C1 segment of cervical spinal cord (tissue), 14 donors: Measurements from ENCODE around the gene FAM228B.
"Not testable (repeated sequence)": the region's sequence is repeated elsewhere in the genome, so short reads cannot be mapped to it uniquely, and the experiment has no call there.

Source experiments
- DNase-seq, 14 donors: peaks; one replicate each; lab custom pipeline; 2025; lab: John Stamatoyannopoulos, UW

FAM228B gene

GRCh38 chr2:24158131-24158530 lies 34.9 kb downstream of the FAM228B start:
- no peak for DNase-seq

- no peak for DNase-seq
These were observed 36.4 kb downstream of the FAM228B start for GRCh38 chr2:24159708-24160107.

GRCh38 chr2:24160761-24161160 lies 37.5 kb downstream of the FAM228B start:
- no peak for DNase-seq

- DNase-seq: no peak
These were observed 39.2 kb downstream of the FAM228B start for GRCh38 chr2:24162494-24162893.

- no peak for DNase-seq
These were observed 39.9 kb downstream of the FAM228B start for GRCh38 chr2:24163186-24163585.

- no peak for DNase-seq
These were observed 40.3 kb downstream of the FAM228B start for GRCh38 chr2:24163601-24164000.

GRCh38 chr2:24164416-24164973 lies 41.2 kb downstream of the FAM228B start:
- DNase-seq: peak in 3 of 14 donors; percentile 1 to 10 (median 9)

- DNase-seq: no peak
These were observed 45.8 kb downstream of the FAM228B start for GRCh38 chr2:24169023-24169422.

GRCh38 chr2:24174851-24175277 lies 51.6 kb downstream of the FAM228B start, which contains the start of gene FAM228A:
Gene FAM228A, plus strand, starts transcription at chr2:24175053. Its CDS starts 428 bp downstream, at chr2:24175481.
- DNase-seq: no peak

- DNase-seq: no peak
These were observed 52.4 kb downstream of the FAM228B start for GRCh38 chr2:24175631-24176187.

GRCh38 chr2:24176326-24176725 lies 53.1 kb downstream of the FAM228B start:
- DNase-seq: no peak

- no peak for DNase-seq
These were observed 56.4 kb downstream of the FAM228B start for GRCh38 chr2:24179683-24180082.

GRCh38 chr2:24181849-24182248 lies 58.6 kb downstream of the FAM228B start:
- no peak for DNase-seq

- no peak for DNase-seq
These were observed 59.2 kb downstream of the FAM228B start for GRCh38 chr2:24182507-24182906.

- no peak for DNase-seq
These were observed 60.2 kb downstream of the FAM228B start for GRCh38 chr2:24183366-24184069.

GRCh38 chr2:24189551-24189950 lies 66.3 kb downstream of the FAM228B start:
- DNase-seq: no peak

GRCh38 chr2:24190503-24190902 lies 67.2 kb downstream of the FAM228B start:
- no peak for DNase-seq

GRCh38 chr2:24191156-24191555 lies 67.9 kb downstream of the FAM228B start:
- DNase-seq: no peak

GRCh38 chr2:24191848-24192247 lies 68.6 kb downstream of the FAM228B start:
- DNase-seq: no peak

- DNase-seq: not testable (repeated sequence)
These were observed 73.9 kb downstream of the FAM228B start for GRCh38 chr2:24197213-24197612.

- DNase-seq: no peak
These were observed 76.8 kb downstream of the FAM228B start for GRCh38 chr2:24199968-24200590.

GRCh38 chr2:24200799-24201198 lies 77.5 kb downstream of the FAM228B start:
- no peak for DNase-seq
